ENCODE results near the gene KCNQ1OT1.

KCNQ1OT1 gene

GRCh38 chr11:2651054-2651617 lies 48.7 kb downstream of the KCNQ1OT1 start:
- H3K9me3 ChIP-seq (ENCODE audit: control insufficient read depth, insufficient read depth, low read depth, low read length) = no peaks in the 10 kb centered on the region

GRCh38 chr11:2650343-2650867 lies 49.4 kb downstream of the KCNQ1OT1 start:
- Histone ChIP-seq H3K4me3 (ENCODE audit: low read depth, low read length) (no peak overlapping the region), H3K4me1 (ENCODE audit: control insufficient read depth, insufficient read depth, low read length) (no peaks in the 10 kb centered on the region), H3K36me3 (ENCODE audit: control insufficient read depth in 2 of 2, insufficient read depth in 1 of 2, low read length in 2 of 2) (no peaks in the 10 kb centered on the region), H3K27ac (ENCODE audit: extremely low read depth, low read depth, low read length) (no peak overlapping the region), H3K9me3 (ENCODE audit: control insufficient read depth, insufficient read depth, low read depth, low read length) (no peaks in the 10 kb centered on the region)
- POLR2A ChIA-PET = no interaction called here
- TF ChIP-seq BCL11A (tag by site-specific recombination; IDR thresholded peaks at IDR 0.05; ENCODE audit: low read depth) = no peak
- CTCF ChIA-PET = no interaction called here

More at GRCh38 chr11:2651054-2651617, 48.7 kb downstream of the KCNQ1OT1 start:
- H3K36me3 ChIP-seq (ENCODE audit: control insufficient read depth in 2 of 2, insufficient read depth in 1 of 2, low read length in 2 of 2) = no peaks in the 10 kb centered on the region
- no peak for TF ChIP-seq ZNF792 (tag by site-specific recombination; IDR thresholded peaks at IDR 0.05)
- TF ChIP-seq KLF9 (tag by site-specific recombination; IDR thresholded peaks at IDR 0.05; ENCODE audit: low read depth) = no peak
- TF ChIP-seq ZNF610 (tag by site-specific recombination; IDR thresholded peaks at IDR 0.05; ENCODE audit: borderline replicate concordance) = no peak
- no peak for TF ChIP-seq GLI2 (tag by site-specific recombination; IDR thresholded peaks at IDR 0.05; ENCODE audit: borderline replicate concordance, low read depth)
- TF ChIP-seq KLF8 (tag by site-specific recombination; IDR thresholded peaks at IDR 0.05) = no peak
- TF ChIP-seq PRDM2 (tag by site-specific recombination; IDR thresholded peaks at IDR 0.05; ENCODE audit: borderline replicate concordance) = no peak
- no peak for TF ChIP-seq ZNF202 (tag by site-specific recombination; IDR thresholded peaks at IDR 0.05; ENCODE audit: borderline replicate concordance)
- TF ChIP-seq ZNF341 (tag by site-specific recombination; IDR thresholded peaks at IDR 0.05; ENCODE audit: low read depth) = no peak
- TF ChIP-seq FEZF1 (tag by site-specific recombination; IDR thresholded peaks at IDR 0.05) = no peak
- TF ChIP-seq ZNF521 (tag by site-specific recombination; IDR thresholded peaks at IDR 0.05) = no peak
- no peak for TF ChIP-seq OVOL3 (tag by site-specific recombination; IDR thresholded peaks at IDR 0.05)
- no peak for TF ChIP-seq ZNF416 (tag by site-specific recombination; IDR thresholded peaks at IDR 0.05)
- TF ChIP-seq ZNF510 (tag by site-specific recombination; IDR thresholded peaks at IDR 0.05; ENCODE audit: insufficient replicate concordance) = no peak
- TF ChIP-seq ZNF701 (tag by site-specific recombination; IDR thresholded peaks at IDR 0.05) = no peak
- TF ChIP-seq OSR2 (tag by site-specific recombination; IDR thresholded peaks at IDR 0.05) = no peak
- TF ChIP-seq ZNF223 (tag by site-specific recombination; IDR thresholded peaks at IDR 0.05) = no peak
- no peak for TF ChIP-seq ZSCAN23 (tag by site-specific recombination; IDR thresholded peaks at IDR 0.05)
- no peak for TF ChIP-seq INSM2 (tag by site-specific recombination; IDR thresholded peaks at IDR 0.05)
- TF ChIP-seq GLI4 (tag by site-specific recombination; IDR thresholded peaks at IDR 0.05) = no peak
- no peak for TF ChIP-seq ZNF114 (tag by site-specific recombination; IDR thresholded peaks at IDR 0.05)
- no peak overlapping the region for H3K4me3 ChIP-seq (ENCODE audit: low read depth, low read length)
- CTCF ChIA-PET = interaction anchor here (1.1 kb wide), 1 partner anchor 241 kb away, joined by 3 read pairs; no protein-coding TSS in a partner anchor
- no peak overlapping the region for H3K27ac ChIP-seq (ENCODE audit: extremely low read depth, low read depth, low read length)
- no peaks in the 10 kb centered on the region for H3K4me1 ChIP-seq (ENCODE audit: control insufficient read depth, insufficient read depth, low read length)
- POLR2A ChIA-PET = no interaction called here

Data from HEK293 (cell line).